ENCODE data around the gene OR10A6. TPM values are rescaled to one million over a fixed set of nuclear protein-coding genes. Genes with fewer than 3 reads are reported as not detected.

OR10A6 gene
- total and polyA plus RNA-seq, 2 of the 4 experiments (the other 2 are of a cell fraction): 0.19 TPM; not detected in 1

DNA sequence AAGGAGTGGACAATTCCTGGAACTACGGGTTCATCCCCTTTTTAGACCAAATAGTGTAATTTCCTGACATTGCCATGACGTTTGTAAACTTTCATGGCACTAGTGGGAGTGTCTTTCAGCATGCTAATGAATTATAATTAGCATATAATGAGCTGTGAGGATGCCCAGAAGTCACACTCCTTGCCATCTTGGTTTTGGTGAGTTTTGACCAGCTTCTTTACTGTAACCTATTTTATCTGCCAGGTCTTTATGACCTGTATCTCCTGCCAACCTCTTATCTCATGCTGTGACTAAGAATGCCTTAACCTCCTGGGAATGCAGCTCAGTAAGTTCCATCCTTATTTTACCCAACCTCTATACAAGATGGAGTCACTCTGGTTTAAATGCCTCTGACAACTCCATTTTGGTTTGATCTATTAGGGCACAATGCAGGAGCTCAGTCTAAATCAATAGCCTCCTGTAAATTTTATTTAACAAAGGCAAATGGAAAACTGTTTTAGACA is 20.7 kb downstream of the OR10A6 start:
- BruUV-seq (replicated peaks): no TSS peak

More for the DNA sequence above, 20.7 kb downstream of the OR10A6 start:
- H2BK20ac ChIP-seq (ENCODE audit: low read depth, low read length): no peak overlapping the region
- H2AK5ac ChIP-seq (ENCODE audit: low read depth, low read length): no peak overlapping the region
- no peak overlapping the region for H3K4me3 ChIP-seq (ENCODE audit: insufficient read depth, low read depth, low read length)
- peak overlapping the region; percentile 24; the same call in 1 of the 2 replicates for H3K18ac ChIP-seq (ENCODE audit: low read depth, low read length)
- no peak overlapping the region for H3K14ac ChIP-seq (replicated peaks; ENCODE audit: low read depth, low read length)
- dilution Hi-C loops (cut with HindIII; ENCODE audit: low sequenced_read_pairs, unreplicated experiment) (no loop called here), intact Hi-C loops (cut with micrococcal nuclease) (no loop called here), in situ Hi-C loops (cut with MboI; ENCODE audit: low sequenced_read_pairs) (no loop called here)
- peaks cover 5% of the 10 kb centered on the region; the same call in 1 of the 2 replicates for H3K9me1 ChIP-seq (ENCODE audit: insufficient read depth, low read length)
- H2AFZ ChIP-seq (replicated peaks; ENCODE audit: low read length, poor library complexity): no peak overlapping the region
- no CpG with 5 or more reads among the region's 2 CpGs for WGBS, 2 experiments (ENCODE audit: extremely low coverage in 2 of 2, insufficient read length in 1 of 2)
- H3K79me1 ChIP-seq (ENCODE audit: low read depth in 1 of 2, low read length in 2 of 2): peaks cover 0 to 3% of the 10 kb centered on the region in 2 experiments; a peak in 1 of 4 replicates
- ChIA-PET CTCF (interaction anchor here (1.0 to 1.2 kb wide), 2 partner anchors 17 to 77 kb away, joined by 3 read pairs; partner anchors contain the start of gene EIF3F), POLR2A (ENCODE audit: unreplicated experiment) (no interaction called here)
- peak overlapping the region in 1 of 2 experiments; percentile 19; a peak in 1 of 4 replicates for H4K8ac ChIP-seq (ENCODE audit: low read depth in 2 of 2, low read length in 2 of 2)
- no peaks in the 10 kb centered on the region for H4K20me1 ChIP-seq (ENCODE audit: insufficient read depth, low read length)
- H3K36me3 ChIP-seq (ENCODE audit: control insufficient read depth, insufficient read depth, low read length): no peaks in the 10 kb centered on the region
- no peak overlapping the region for H4K91ac ChIP-seq (ENCODE audit: insufficient read depth, low read depth, low read length)
- ATAC-seq (ENCODE audit: low read depth): 0 out of 2 replicates have a peak, but pooled peaks have one; percentile 24
- no peak overlapping the region; the same call in 1 of the 2 replicates for H4K5ac ChIP-seq (ENCODE audit: low read depth, low read length)
- peak overlapping the region; percentile 37; the same call in 1 of the 2 replicates for H2BK120ac ChIP-seq (ENCODE audit: low read depth, low read length)
- H3K4ac ChIP-seq (ENCODE audit: low read depth, low read length): 0 out of 2 replicates have a peak overlapping the region, but pooled peaks have one; percentile 2
- H3K27ac ChIP-seq (ENCODE audit: insufficient read depth, low read length): no peak overlapping the region
- H3K56ac ChIP-seq (ENCODE audit: extremely low read depth, insufficient read depth, low read length): no peak overlapping the region
- TF ChIP-seq, protein P1, sequence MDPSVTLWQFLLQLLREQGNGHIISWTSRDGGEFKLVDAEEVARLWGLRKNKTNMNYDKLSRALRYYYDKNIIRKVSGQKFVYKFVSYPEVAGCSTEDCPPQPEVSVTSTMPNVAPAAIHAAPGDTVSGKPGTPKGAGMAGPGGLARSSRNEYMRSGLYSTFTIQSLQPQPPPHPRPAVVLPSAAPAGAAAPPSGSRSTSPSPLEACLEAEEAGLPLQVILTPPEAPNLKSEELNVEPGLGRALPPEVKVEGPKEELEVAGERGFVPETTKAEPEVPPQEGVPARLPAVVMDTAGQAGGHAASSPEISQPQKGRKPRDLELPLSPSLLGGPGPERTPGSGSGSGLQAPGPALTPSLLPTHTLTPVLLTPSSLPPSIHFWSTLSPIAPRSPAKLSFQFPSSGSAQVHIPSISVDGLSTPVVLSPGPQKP (IDR thresholded peaks at IDR 0.05; ENCODE audit: borderline replicate concordance, low read depth, low read length): no peak
- TF ChIP-seq FOS (IDR thresholded peaks at IDR 0.05; ENCODE audit: low read depth, low read length) (no peak), RAD21 (IDR thresholded peaks at IDR 0.05; ENCODE audit: low read length) (no peak), MAFK (IDR thresholded peaks at IDR 0.05; ENCODE audit: low read depth, low read length) (no peak), RFX5 (IDR thresholded peaks at IDR 0.05; ENCODE audit: low read depth, low read length) (no peak), CEBPB (IDR thresholded peaks at IDR 0.05; ENCODE audit: low read depth, low read length) (no peak), CHD1 (IDR thresholded peaks at IDR 0.05; ENCODE audit: low read depth, low read length) (no peak), NFE2L2 (IDR thresholded peaks at IDR 0.05; ENCODE audit: low read depth, low read length) (no peak), MAZ (IDR thresholded peaks at IDR 0.05; ENCODE audit: borderline replicate concordance, low read depth, low read length) (no peak), BHLHE40 (IDR thresholded peaks at IDR 0.05; ENCODE audit: low read depth, low read length) (no peak), SMC3 (IDR thresholded peaks at IDR 0.05; ENCODE audit: low read depth, low read length) (no peak), MXI1 (IDR thresholded peaks at IDR 0.05; ENCODE audit: borderline replicate concordance, low read depth, low read length) (no peak), POLR2A (IDR thresholded peaks at IDR 0.05; ENCODE audit: low read depth, low read length) (no peak), RCOR1 (IDR thresholded peaks at IDR 0.05; ENCODE audit: insufficient replicate concordance, low read length) (no peak)
- TF ChIP-seq, protein P2, sequence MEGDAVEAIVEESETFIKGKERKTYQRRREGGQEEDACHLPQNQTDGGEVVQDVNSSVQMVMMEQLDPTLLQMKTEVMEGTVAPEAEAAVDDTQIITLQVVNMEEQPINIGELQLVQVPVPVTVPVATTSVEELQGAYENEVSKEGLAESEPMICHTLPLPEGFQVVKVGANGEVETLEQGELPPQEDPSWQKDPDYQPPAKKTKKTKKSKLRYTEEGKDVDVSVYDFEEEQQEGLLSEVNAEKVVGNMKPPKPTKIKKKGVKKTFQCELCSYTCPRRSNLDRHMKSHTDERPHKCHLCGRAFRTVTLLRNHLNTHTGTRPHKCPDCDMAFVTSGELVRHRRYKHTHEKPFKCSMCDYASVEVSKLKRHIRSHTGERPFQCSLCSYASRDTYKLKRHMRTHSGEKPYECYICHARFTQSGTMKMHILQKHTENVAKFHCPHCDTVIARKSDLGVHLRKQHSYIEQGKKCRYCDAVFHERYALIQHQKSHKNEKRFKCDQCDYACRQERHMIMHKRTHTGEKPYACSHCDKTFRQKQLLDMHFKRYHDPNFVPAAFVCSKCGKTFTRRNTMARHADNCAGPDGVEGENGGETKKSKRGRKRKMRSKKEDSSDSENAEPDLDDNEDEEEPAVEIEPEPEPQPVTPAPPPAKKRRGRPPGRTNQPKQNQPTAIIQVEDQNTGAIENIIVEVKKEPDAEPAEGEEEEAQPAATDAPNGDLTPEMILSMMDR (conservative IDR thresholded peaks at IDR 0.05; ENCODE audit: low read depth, low read length): no peak
- TF ChIP-seq, protein P3, sequence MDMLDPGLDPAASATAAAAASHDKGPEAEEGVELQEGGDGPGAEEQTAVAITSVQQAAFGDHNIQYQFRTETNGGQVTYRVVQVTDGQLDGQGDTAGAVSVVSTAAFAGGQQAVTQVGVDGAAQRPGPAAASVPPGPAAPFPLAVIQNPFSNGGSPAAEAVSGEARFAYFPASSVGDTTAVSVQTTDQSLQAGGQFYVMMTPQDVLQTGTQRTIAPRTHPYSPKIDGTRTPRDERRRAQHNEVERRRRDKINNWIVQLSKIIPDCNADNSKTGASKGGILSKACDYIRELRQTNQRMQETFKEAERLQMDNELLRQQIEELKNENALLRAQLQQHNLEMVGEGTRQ (IDR thresholded peaks at IDR 0.05; ENCODE audit: low read depth, low read length): no peak
- no peak for DNase-seq
- no peak overlapping the region for H2AK9ac ChIP-seq (replicated peaks; ENCODE audit: low read depth, low read length, poor library complexity)
- H3K4me2 ChIP-seq (ENCODE audit: low read depth, low read length): no peak overlapping the region
- no peaks in the 10 kb centered on the region for H3K9me3 ChIP-seq (ENCODE audit: control insufficient read depth, insufficient read depth, low read length)
- no peak overlapping the region for H3K9ac ChIP-seq (ENCODE audit: low read depth, low read length)
- H2BK15ac ChIP-seq (ENCODE audit: low read depth, low read length): no peak overlapping the region
- H3K4me1 ChIP-seq (ENCODE audit: control insufficient read depth, insufficient read depth, low read length): peaks cover 9% of the 10 kb centered on the region
- no peak overlapping the region for H3K23ac ChIP-seq (ENCODE audit: low read depth, low read length)
- no peak overlapping the region for H2BK5ac ChIP-seq (ENCODE audit: low read depth, low read length, poor library complexity, severe bottlenecking)
- no peaks in the 10 kb centered on the region for H3K27me3 ChIP-seq (ENCODE audit: control insufficient read depth, insufficient read depth, low read length)

Data from IMR-90 (cell line).